Right cardiac atrium (tissue), 5 donors: Measurements from ENCODE around the gene RNASE13. TPM values are rescaled to one million over a fixed set of nuclear protein-coding genes. Genes with fewer than 3 reads are reported as not detected.
A peak's percentile ranks its signal among the peaks of the same experiment; 100 is the strongest.

Source experiments
- ATAC-seq, 2 donors: fragments of 200-7000 bp; cut with Tn5 transposase; one replicate each; pipeline versions ENCODE4 v1.8.0 to v1.9.1; 2020; ENCODE audit warnings: moderate library complexity in 2 of 2, mild to moderate bottlenecking in 1 of 2
- DNase-seq, 3 donors: peaks; one replicate each; pipeline ENCODE4 v3.0.0-alpha.2; 2020
- H3K27ac ChIP-seq: one replicate; pipeline ENCODE4 v1.5.1; 2013; ENCODE audit warnings: mild to moderate bottlenecking, low read length, control low read depth, moderate library complexity
- H3K27me3 ChIP-seq: one replicate; pipeline ENCODE4 v1.6.1; 2013; ENCODE audit not compliant: control insufficient read depth, insufficient read depth
- H3K4me1 ChIP-seq: one replicate; pipeline ENCODE4 v1.6.1; 2013; ENCODE audit warnings: low read length; ENCODE audit not compliant: control insufficient read depth, insufficient read depth
- H3K4me3 ChIP-seq: one replicate; pipeline ENCODE4 v1.5.1; 2013; ENCODE audit warnings: low read length, control low read depth
- H3K9me3 ChIP-seq: one replicate; pipeline ENCODE4 v1.6.1; 2013; ENCODE audit warnings: low read length; ENCODE audit not compliant: control insufficient read depth
- WGBS: extraction: QIAGEN DNeasy Blood & Tissue Kit; methylation state at CpG from one replicate; pipeline ENCODE4 v1.1.7; 2013; 5-methylcytosine and 5-hydroxymethylcytosine counted together
- intact Hi-C, 4 donors: fragments of 100-400 bp; cut with DNase I; formaldehyde crosslinking; loops; one replicate each; pipeline versions ENCODE4 v1.11.0 to v1.14.0; 2022 to 2023
- polyA plus RNA-seq: library from polyadenylated mRNA; stranded (reverse); fragments of 200-250 nt; gene quantifications from one replicate; pipeline ENCODE4 v1.2.3, GENCODE V29; 2013
- total RNA-seq, 4 donors: library from RNA; stranded (reverse); fragmentation: NEBNext Ultra II Directional; extraction: Animal tissue kit (Norgen Biotek cat#: 25700); gene quantifications; one replicate each; pipeline ENCODE4 v1.2.1, GENCODE V29; 2021
- donor health status: healthy with polysubstance abuse.
- donor health status: DM: no; HTN: yes; CAD: no.
- donor health status: DM: no; HTN: no; CAD: no.
- donor health status: DM: no; HTN: yes; CAD: no; lungs with severe emphysema.
- donor health status: DM: yes; HTN: yes; CAD: no.

RNASE13 gene
- total and polyA plus RNA-seq, 5 donors, result not detected

DNA sequence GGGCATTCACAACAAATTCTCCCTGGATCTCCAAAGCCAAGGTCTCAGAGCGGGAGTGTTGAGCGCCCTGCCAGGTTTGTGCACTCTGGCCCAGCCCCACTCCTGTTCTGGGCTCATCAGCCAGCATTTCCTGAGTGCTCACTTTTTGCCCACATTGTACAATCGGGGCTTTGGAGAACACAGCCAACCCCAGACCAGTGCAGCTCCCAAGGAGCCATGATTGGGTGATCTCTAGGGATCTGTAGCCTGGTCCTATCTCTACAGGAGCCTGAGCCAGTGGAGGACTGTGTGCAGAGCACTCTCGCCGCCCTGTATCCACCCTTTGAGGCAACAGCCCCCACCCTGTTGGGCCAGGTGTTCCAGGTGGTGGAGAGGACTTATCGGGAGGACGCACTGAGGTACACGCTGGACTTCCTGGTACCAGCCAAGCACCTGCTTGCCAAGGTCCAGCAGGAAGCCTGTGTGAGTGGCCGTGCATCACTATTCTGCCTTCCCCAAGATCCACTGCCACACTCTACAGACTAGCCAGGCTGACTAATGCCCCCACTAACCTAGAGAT is 38.3 kb upstream of the RNASE13 start:
- Histone ChIP-seq H3K4me3 (no peak overlapping the region), H3K27me3 (no peaks in the 10 kb centered on the region), H3K27ac (no peak overlapping the region), H3K4me1 (peaks cover 3% of the 10 kb centered on the region), H3K9me3 (no peaks in the 10 kb centered on the region)
- no peak for ATAC-seq
- WGBS, result 89% methylated on average over 9 of the region's 9 CpGs
- DNase-seq, result no peak
- intact Hi-C loops, result no loop called here

DNA sequence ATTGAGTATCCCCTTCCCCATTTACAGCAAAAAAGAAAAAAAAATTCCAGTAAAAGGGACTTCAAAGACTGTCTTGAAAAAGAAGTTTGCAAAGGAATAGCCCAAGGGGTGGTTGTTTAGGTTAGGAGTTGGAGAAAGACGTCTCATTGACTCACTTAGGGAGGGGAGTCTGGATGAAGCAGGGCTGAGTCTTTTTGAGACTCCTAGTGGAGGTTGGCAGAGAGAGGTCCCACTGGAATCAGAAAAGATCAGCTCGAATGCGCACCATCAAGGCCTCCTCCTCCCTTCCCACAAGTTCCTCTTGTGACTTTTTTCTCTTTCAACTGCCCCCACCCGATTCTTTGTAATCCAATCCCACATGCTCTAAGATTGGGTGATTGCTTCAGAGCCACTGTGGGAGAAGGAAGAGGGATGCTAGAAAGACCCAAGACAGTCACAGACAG is 37.4 kb upstream of the RNASE13 start:
- intact Hi-C loops, result no loop called here
- Histone ChIP-seq H3K27ac (peak overlapping the region; percentile 51), H3K4me1 (peaks cover 3% of the 10 kb centered on the region), H3K27me3 (no peaks in the 10 kb centered on the region), H3K9me3 (no peaks in the 10 kb centered on the region), H3K4me3 (peak overlapping the region; percentile 70)
- peak in 1 of 3 donors; percentile 50 for DNase-seq
- WGBS, result 25% methylated on average over 4 of the region's 4 CpGs
- ATAC-seq, result peak; percentile 7 to 43

DNA sequence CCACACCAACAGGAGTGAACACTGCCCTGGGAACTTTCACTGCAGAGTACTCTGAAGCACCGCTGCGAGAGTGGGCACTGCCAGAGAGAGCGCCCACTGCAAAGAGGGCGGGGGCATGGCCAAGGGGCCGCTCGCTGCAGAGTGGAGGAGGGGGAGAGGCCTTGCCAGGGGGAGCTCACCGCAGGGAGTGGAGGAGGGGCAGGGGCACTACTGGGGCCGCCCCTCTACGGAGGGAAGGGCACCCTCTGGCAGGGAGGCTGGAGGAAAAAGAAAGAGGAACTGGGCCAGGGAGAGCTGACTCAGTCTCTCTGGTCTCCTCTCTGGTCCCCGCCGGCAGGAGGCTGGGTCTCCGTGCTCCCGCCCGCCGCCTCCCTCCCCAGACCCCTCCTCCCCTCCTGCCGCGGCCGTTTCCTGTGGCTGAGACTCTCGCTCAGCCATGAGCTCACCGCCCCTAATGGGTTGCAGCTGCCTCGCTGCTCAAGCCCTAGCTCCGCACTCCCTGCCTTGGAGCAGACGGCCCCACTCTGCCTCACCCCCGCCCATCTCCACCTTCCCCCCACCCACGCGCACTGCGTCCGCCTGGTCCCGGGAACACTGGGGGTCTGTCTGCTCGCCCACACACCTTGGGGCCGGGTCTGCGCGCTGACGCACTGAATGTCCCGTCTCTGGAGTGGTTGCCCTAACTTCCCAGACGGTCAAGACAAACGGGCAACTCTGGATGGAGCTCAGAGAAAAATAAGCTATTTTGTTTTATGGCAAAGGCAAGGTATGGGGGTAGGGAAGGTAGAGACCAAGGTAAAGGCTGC is 36.8 kb upstream of the RNASE13 start:
- Histone ChIP-seq H3K4me1 (peaks cover 3% of the 10 kb centered on the region), H3K9me3 (no peaks in the 10 kb centered on the region), H3K4me3 (peak overlapping the region; percentile 70), H3K27me3 (no peaks in the 10 kb centered on the region), H3K27ac (peak overlapping the region; percentile 78)
- WGBS, result under 1% methylated on average over 37 of the region's 37 CpGs
- DNase-seq, result peak; percentile 93 to 96 (median 93)
- peak; percentile 78 to 79 for ATAC-seq
- intact Hi-C loops, result loop anchor here in 1 of 4 donors (2.0 kb wide), 1 partner anchor 33 kb away; no protein-coding TSS in a partner anchor

DNA sequence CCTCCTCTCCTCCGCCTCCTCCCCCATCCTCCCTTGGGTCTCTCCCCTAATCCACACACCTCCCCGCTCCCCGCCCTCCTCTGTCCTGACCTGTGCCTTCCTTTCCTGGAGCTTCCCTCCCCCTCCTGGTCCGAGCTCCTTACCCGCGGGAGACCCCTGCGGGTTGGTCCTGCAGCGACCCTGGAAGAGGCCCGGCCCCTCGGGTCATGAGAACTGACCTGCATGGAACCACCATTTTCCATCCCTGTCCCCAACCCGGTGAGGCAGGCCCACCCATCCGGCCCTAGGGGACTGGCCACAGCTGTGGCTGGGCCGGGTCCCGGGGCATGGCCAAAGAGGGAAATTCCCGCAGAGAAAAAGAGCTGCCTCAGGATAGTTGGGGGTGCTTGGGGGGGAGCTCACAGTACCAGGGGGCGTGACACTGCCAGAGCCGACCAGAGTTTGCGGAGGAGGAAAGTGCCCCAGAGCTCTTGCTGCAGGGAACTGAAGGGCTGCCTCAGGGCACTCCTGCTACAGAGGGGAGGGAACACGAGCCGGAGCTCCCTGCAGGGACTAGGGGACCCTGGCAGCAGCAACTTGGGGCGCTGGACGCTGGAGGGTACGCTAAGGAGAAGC is 36.1 kb upstream of the RNASE13 start:
- intact Hi-C loops, result loop anchor here in 1 of 4 donors (2.0 kb wide), 1 partner anchor 34 kb away; no protein-coding TSS in a partner anchor
- no peaks in the 10 kb centered on the region for H3K27me3 ChIP-seq
- peak overlapping the region; percentile 78 for H3K27ac ChIP-seq
- H3K9me3 ChIP-seq, result no peaks in the 10 kb centered on the region
- 1% methylated on average over 23 of the region's 23 CpGs for WGBS
- ATAC-seq (peak; percentile 13 to 37), DNase-seq (peak; percentile 64 to 83 (median 80))
- peaks cover 3% of the 10 kb centered on the region for H3K4me1 ChIP-seq
- peak overlapping the region; percentile 70 for H3K4me3 ChIP-seq

DNA sequence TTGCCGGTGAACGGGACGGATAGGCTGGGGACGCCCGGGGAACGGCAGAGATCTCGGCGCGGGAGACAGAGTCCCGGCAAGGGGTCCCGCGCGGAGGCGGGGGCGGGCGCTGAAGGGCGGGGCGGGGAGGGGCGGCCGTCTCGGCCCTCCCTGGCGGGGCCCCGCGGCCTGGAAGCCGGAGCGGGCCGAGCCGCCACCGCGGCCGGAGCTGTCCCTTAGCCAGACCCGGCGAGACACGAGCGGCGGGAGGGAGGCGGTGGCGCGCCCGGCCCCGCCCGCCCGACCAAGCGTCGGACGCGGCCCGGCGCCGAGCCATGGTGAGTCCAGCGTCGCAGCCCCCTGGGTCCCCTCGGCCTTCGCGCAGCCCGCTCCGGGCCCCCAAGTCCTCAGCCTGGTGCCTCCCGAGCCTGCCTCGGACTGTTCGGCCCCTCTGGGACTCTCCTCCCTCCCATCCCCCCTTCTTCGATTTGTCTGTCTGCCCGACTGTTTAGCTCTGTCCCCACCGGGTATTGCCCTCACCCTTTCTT is 35.5 kb upstream of the RNASE13 start, which contains the start of gene ARHGEF40:
TSS of gene ARHGEF40 (plus strand) at position 222 of the 527 bp plus-strand sequence. CDS start at position 315, 93 bp downstream.
- WGBS, result under 1% methylated on average over 63 of the region's 63 CpGs
- ATAC-seq (peak; percentile 63 to 74), DNase-seq (peak; percentile 75 to 92 (median 91))
- peak within 1 kb of the TSS; percentile 78 for H3K27ac ChIP-seq
- H3K4me1 ChIP-seq, result peaks cover 3% of the 10 kb centered on the region
- no peaks in the 10 kb centered on the region for H3K9me3 ChIP-seq
- intact Hi-C loops, result loop anchor here in 1 of 4 donors (2.0 kb wide), 1 partner anchor 35 kb away; no protein-coding TSS in a partner anchor
- H3K4me3 ChIP-seq, result peak within 1 kb of the TSS; percentile 70
- no peaks in the 10 kb centered on the region for H3K27me3 ChIP-seq

DNA sequence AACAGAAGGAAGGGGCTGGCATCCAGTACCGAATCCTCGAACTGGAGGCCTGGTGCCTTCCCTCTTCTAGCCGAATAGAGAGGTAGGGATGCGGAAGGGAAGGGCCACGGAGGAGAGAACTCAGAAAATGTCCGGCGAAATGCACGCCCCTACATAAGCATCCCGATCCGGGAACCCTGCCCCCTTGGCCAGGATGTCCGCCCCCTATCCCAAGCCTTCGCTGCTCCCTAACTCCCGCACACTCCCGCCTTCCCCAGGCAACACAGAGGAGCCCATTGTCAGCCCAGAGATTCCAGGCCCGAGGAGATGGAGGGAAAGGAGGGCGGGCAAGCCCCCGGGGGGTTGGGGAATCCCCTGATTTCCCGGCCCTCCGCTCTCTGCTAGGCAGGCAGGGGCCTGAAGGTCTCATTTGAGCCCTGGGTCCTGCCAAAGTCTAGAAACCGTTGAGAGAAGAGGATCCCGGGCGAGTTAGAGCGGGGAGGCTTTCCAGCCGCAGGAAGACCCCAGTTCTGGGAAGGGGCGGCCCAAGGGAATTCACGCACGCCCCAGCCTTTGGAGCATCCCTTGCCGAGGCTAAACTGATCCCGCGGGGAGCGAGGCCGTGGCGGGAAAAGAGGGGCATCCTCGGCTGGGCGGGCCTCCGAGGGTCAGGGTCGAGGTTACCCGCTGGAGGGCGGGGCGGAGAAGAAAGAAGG is 34.9 kb upstream of the RNASE13 start:
- DNase-seq (peak; percentile 76 to 86 (median 82)), ATAC-seq (peak; percentile 29 to 48)
- Histone ChIP-seq H3K4me1 (peaks cover 3% of the 10 kb centered on the region), H3K27me3 (no peaks in the 10 kb centered on the region), H3K4me3 (peak overlapping the region; percentile 70), H3K9me3 (no peaks in the 10 kb centered on the region), H3K27ac (peak overlapping the region; percentile 69)
- under 1% methylated on average over 40 of the region's 40 CpGs for WGBS
- intact Hi-C loops, result loop anchor here in 3 of 4 donors (2.0 to 5.0 kb wide), 2 partner anchors 35 to 38 kb away; no protein-coding TSS in a partner anchor

DNA sequence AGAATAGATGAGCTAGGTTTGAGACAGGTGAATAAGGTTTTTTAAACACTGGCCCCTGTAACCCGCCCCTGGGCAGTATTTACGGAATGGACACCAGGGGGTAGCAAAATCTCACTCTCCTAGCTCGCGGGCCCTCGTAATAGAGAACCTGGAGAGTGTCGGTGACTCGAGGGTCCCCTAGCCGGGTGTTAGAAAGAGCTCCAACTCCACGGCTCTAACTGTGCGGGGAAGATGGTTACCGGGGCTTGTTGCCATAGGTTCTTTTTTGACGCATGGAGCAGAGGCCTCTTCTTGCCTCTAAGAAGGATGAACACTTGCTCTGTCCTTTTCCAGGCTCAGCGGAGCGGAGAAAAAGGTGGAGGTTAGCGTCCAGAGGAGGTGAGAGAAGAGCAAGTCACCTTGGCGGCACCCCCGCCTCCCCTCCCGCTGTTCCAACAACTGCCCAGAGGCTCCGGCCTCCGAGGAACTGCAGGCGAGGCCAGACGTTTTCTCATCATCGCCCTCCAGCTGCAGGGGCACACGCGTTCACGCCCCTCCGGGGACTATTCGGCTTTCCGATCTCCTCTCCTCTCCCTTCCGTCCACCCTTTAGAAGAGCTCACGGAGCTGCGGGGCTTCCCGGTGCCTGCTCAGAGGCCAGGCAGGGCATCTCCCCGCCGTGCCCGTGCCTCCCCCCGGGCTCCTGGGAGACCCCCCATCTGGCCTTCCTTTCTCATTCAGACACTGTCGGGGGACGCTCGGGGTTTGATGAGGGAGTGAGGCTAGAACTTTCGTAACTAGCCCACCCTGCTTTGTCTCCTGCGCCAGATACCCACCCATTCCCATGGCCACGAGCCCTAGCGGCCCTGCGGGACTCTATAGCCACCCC is 34.1 kb upstream of the RNASE13 start:
- ATAC-seq (peak; percentile 43 to 44), DNase-seq (peak; percentile 52 to 79 (median 76))
- peak overlapping the region; percentile 70 for H3K4me3 ChIP-seq
- no peaks in the 10 kb centered on the region for H3K9me3 ChIP-seq
- no peaks in the 10 kb centered on the region for H3K27me3 ChIP-seq
- intact Hi-C loops, result loop anchor here in 2 of 4 donors (2.0 to 5.0 kb wide), 2 partner anchors 36 to 39 kb away; no protein-coding TSS in a partner anchor
- peaks cover 3% of the 10 kb centered on the region for H3K4me1 ChIP-seq
- peak overlapping the region; percentile 20 for H3K27ac ChIP-seq
- 1% methylated on average over 45 of the region's 45 CpGs for WGBS

DNA sequence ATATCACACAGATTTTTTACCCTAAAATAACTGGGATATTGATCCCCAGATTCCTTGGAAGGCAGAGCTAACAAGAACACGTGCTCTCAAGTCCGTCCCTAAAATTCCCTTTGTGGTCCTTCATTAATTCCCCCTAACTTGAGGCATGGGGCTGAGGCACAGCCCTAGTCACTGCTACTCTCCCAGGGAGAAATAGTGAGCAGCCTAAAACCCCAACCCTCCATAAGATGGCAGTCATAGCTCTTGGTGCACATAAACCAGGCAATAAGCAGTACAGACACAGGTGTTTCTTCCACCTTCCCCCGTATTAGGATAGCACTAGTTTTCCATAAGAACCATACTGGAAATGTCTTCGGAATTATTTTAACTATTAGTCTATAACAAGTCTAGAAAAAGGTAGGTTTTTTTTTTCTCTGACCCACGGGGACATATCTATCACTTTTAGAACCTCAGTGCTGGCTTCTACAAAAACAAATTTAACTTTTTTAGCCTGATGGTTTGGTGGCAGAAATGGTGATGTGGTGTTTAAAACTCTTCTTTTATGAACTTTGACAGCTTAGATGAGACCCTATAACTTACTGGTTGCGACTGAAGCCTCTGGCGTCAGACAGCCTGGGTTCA is 32.4 kb upstream of the RNASE13 start:
- Histone ChIP-seq H3K4me3 (no peak overlapping the region), H3K27me3 (no peaks in the 10 kb centered on the region), H3K9me3 (no peaks in the 10 kb centered on the region), H3K4me1 (peaks cover 6% of the 10 kb centered on the region), H3K27ac (no peak overlapping the region)
- DNase-seq (no peak), ATAC-seq (no peak)
- 81% methylated on average over 7 of the region's 7 CpGs for WGBS
- intact Hi-C loops, result loop anchor here in 1 of 4 donors (5.0 kb wide), 1 partner anchor 40 kb away; no protein-coding TSS in a partner anchor

DNA sequence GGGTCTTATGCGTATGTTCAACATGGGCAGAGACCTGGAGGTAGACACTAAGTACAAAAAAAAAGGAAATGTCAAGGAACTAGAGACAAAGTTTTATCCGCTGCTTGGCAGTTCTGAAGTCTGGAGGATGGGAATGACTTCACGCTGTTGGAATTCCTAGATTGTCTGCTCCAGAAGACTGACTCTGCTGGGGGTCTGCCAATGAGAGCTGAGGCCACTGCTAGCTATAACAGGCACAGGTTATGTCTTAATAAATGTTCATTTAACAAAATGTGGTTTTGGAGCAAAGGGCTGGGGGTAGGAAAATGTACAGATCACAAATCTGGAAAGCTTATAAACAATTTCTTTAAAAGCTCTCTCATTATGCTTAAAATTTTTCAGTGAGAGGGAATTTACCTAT is 28.9 kb upstream of the RNASE13 start:
- intact Hi-C loops, result no loop called here
- WGBS, result 32% methylated on average over 3 of the region's 3 CpGs
- peaks cover 3% of the 10 kb centered on the region for H3K4me1 ChIP-seq
- no peaks in the 10 kb centered on the region for H3K27me3 ChIP-seq
- H3K9me3 ChIP-seq, result no peaks in the 10 kb centered on the region
- peak in 1 of 3 donors; percentile 33 for DNase-seq
- ATAC-seq, result peak in 1 of 2 donors; percentile 39
- H3K4me3 ChIP-seq, result no peak overlapping the region
- no peak overlapping the region for H3K27ac ChIP-seq
